Measurements from ENCODE around the gene DNAJC17. TPM values are rescaled to one million over a fixed set of nuclear protein-coding genes. Genes with fewer than 3 reads are reported as not detected.
A peak's percentile ranks its signal among the peaks of the same experiment; 100 is the strongest.

The DNAJC17 gene, protein sequence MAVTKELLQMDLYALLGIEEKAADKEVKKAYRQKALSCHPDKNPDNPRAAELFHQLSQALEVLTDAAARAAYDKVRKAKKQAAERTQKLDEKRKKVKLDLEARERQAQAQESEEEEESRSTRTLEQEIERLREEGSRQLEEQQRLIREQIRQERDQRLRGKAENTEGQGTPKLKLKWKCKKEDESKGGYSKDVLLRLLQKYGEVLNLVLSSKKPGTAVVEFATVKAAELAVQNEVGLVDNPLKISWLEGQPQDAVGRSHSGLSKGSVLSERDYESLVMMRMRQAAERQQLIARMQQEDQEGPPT
- total RNA-seq = 10 to 100 TPM; 23.9 to 61.5 (median 36.3) TPM

DNA sequence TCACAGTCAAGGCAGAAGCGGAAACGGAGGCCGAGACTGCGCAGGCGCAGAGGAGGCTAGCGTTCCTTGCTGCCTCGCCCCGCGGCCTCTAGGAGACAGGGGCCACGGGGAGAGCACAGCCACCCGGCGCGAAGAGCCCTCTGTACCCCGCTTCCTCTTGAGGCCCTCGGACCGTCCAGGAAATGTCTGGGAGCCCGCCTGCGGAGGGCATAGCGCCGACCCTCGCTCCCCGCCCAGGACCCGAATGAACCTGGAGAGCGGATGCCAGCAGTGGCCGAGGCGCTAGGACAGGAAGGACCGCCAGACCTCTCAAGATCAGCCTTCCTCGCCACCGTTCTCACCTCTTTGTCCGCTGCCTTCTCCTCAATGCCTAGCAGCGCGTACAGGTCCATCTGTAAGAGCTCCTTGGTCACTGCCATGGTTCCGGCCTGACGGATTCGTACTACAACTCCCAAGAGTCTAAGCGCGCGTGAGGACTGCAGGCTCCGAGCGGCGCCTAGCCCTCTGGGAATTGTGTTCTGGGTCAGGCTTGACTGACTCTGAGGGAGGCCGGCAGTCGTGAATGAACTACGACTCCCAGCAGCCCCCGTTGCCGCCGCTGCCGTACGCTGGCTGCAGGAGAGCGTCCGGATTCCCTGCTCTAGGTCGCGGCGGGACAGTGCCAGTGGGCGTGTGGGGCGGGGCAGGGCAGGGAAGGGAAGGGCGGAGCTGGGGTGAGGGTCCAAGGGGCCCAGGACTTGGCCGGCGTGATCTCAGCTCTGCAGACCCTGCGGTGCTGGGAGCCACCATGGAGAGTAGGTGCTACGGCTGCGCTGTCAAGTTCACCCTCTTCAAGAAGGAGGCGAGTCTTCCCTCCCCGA, at the start of gene DNAJC17, which contains the start of gene ZFYVE19:
TSS of gene DNAJC17 (minus strand) at position 446 of the 860 bp plus-strand sequence. CDS start at position 419, 27 bp downstream.
TSS of gene ZFYVE19 (plus strand) at position 62 of the 860 bp plus-strand sequence. CDS start at position 563, 501 bp downstream.
- peak; percentile 92 to 94 for DNase-seq (ENCODE audit: low spot score in 2 of 2)
- Histone ChIP-seq H3K4me1 (peaks cover 0 to 36% (median 14%) of the 10 kb centered on the region in 4 donors), H3K27me3 (no peaks in the 10 kb centered on the region), H3K27ac (peak within 1 kb of the TSS; percentile 89 to 99 (median 94)), H3K36me3 (peaks cover 0 to 43% (median 5%) of the 10 kb centered on the region in 3 donors), H3K4me3 (peak within 1 kb of the TSS; percentile 67 to 98 (median 93)), H3K9me3 (no peaks in the 10 kb centered on the region)
- TF ChIP-seq CTCF (IDR thresholded peaks at IDR 0.05) = peak in 2 of 5 experiments; percentile 34 to 43
- peak in 1 of 2 donors; percentile 87 for TF ChIP-seq EP300 (IDR thresholded peaks at IDR 0.05)
- peak in 1 of 2 donors; percentile 60 for TF ChIP-seq POLR2A (IDR thresholded peaks at IDR 0.05)
- 0 to 1% methylated on average over 40 to 64 of the region's 64 CpGs for WGBS, 2 donors

GRCh38 chr15:40856746-40857145, 49.5 kb upstream of the DNAJC17 start:
- 84 to 92% methylated on average over 7 to 8 of the region's 8 CpGs for WGBS, 2 donors
- no peaks in the 10 kb centered on the region for H3K27me3 ChIP-seq
- H3K36me3 ChIP-seq = no peaks in the 10 kb centered on the region
- no peak for TF ChIP-seq POLR2A (IDR thresholded peaks at IDR 0.05)
- no peak for TF ChIP-seq EP300 (IDR thresholded peaks at IDR 0.05)
- TF ChIP-seq CTCF (IDR thresholded peaks at IDR 0.05) = no peak
- H3K4me1 ChIP-seq = peaks cover 0 to 6% (median 0%) of the 10 kb centered on the region in 4 donors
- no peaks in the 10 kb centered on the region for H3K9me3 ChIP-seq
- no peak overlapping the region for H3K4me3 ChIP-seq
- DNase-seq (ENCODE audit: low spot score in 2 of 2) = no peak
- no peak overlapping the region for H3K27ac ChIP-seq

GRCh38 chr15:40855706-40856234, 48.5 kb upstream of the DNAJC17 start:
- no peak for TF ChIP-seq POLR2A (IDR thresholded peaks at IDR 0.05)
- TF ChIP-seq CTCF (IDR thresholded peaks at IDR 0.05) = no peak
- TF ChIP-seq EP300 (IDR thresholded peaks at IDR 0.05) = no peak
- Histone ChIP-seq H3K27ac (no peak overlapping the region), H3K27me3 (no peaks in the 10 kb centered on the region), H3K4me3 (no peak overlapping the region), H3K9me3 (no peaks in the 10 kb centered on the region), H3K36me3 (no peaks in the 10 kb centered on the region), H3K4me1 (peaks cover 0 to 6% (median 0%) of the 10 kb centered on the region in 4 donors)
- no peak for DNase-seq (ENCODE audit: low spot score in 2 of 2)
- WGBS, 2 donors = 84 to 92% methylated on average over 8 to 13 of the region's 13 CpGs

- Histone ChIP-seq H3K27me3 (no peaks in the 10 kb centered on the region), H3K9me3 (no peaks in the 10 kb centered on the region), H3K4me3 (no peak overlapping the region), H3K27ac (no peak overlapping the region), H3K36me3 (no peaks in the 10 kb centered on the region), H3K4me1 (peaks cover 0 to 6% (median 0%) of the 10 kb centered on the region in 4 donors)
- DNase-seq (ENCODE audit: low spot score in 2 of 2) = no peak
- TF ChIP-seq CTCF (IDR thresholded peaks at IDR 0.05) (no peak), EP300 (IDR thresholded peaks at IDR 0.05) (no peak), POLR2A (IDR thresholded peaks at IDR 0.05) (no peak)
- 64 to 78% methylated on average over 8 to 10 of the region's 10 CpGs for WGBS, 2 donors
These were observed 46.9 kb upstream of the DNAJC17 start for GRCh38 chr15:40854161-40854560.

Measured in tibial nerve (tissue), 4 donors.